RWPE2 (cell line): Measurements from ENCODE around the gene PRR5L.

Source experiments
- ATAC-seq: fragments of 200-7000 bp; cut with Tn5 transposase; 3 replicates; pipeline ENCODE4 v1.9.1; 2021; ENCODE audit warnings: low read depth
- DNase-seq: peaks from one replicate; pipeline ENCODE4 v3.0.0-alpha.2; 2020; ENCODE audit warnings: low spot score
- H3K27ac ChIP-seq: fragments of 450-650 bp; 2 replicates; pipeline ENCODE4 v1.5.1; 2017; ENCODE audit warnings: mild to moderate bottlenecking; ENCODE audit not compliant: poor library complexity, severe bottlenecking
- H3K27me3 ChIP-seq: fragments of 250-450 bp; sonication (Bioruptor Pico); 2 replicates; pipeline ENCODE4 v1.5.1; 2021; ENCODE audit warnings: mild to moderate bottlenecking, moderate library complexity; ENCODE audit not compliant: insufficient read depth, poor library complexity, severe bottlenecking
- H3K36me3 ChIP-seq: fragments of 250-450 bp; sonication (Bioruptor Pico); 2 replicates; pipeline ENCODE4 v1.5.1; 2020; ENCODE audit warnings: low read depth, mild to moderate bottlenecking, moderate library complexity
- H3K4me1 ChIP-seq: fragments of 250-450 bp; sonication (Bioruptor Pico); 2 replicates; pipeline ENCODE4 v1.5.1; 2021; ENCODE audit warnings: mild to moderate bottlenecking, moderate library complexity; ENCODE audit not compliant: insufficient read depth, poor library complexity, severe bottlenecking
- H3K4me3 ChIP-seq: fragments of 250-450 bp; sonication (Bioruptor Pico); 2 replicates; pipeline ENCODE4 v1.5.1; 2021; ENCODE audit warnings: mild to moderate bottlenecking, moderate library complexity; ENCODE audit not compliant: severe bottlenecking
- H3K9me3 ChIP-seq: fragments of 250-450 bp; sonication (Bioruptor Pico); 2 replicates; pipeline ENCODE4 v1.5.1; 2021; ENCODE audit warnings: mild to moderate bottlenecking, moderate library complexity; ENCODE audit not compliant: severe bottlenecking
- TF ChIP-seq, protein P1 (sequence below): fragments of 450-650 bp; IDR thresholded peaks from one replicate; pipeline ENCODE4 v1.5.1; 2017; ENCODE audit warnings: mild to moderate bottlenecking, moderate library complexity; ENCODE audit not compliant: poor library complexity, severe bottlenecking

The PRR5L gene

DNA sequence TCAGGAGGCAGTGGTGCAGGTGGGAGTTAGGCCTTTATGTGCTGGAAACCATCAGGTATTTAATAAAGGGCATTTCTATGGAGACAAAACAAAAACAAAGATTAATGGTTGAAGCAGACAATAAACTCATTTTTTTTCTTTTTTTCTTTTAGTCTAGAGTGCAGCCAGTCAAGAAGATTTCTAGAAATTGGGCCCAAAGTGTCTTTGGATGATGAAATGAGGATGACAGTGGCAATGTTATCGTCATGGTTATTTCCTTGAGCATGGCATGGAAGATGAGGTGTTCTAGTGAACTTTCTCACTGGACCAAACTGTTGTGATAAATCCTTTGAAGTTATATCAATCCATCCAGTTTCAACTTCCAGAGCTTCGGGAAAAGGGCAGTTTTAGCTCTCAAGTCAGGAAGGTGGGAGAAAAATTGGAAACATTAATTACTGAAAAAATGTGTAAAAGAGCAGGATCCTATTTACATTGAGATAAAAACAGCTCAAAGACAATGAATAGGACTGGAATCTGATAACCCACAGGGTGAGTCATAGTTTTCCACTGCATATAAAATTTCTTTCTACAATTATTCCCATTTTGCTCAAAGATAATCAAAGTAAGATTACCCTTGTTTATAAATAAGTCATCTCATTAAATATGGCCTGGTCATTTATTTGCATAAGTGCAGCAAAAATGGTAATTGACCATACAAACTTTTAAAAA lies 33.0 kb downstream of the PRR5L start:
- Histone ChIP-seq H3K9me3 (no peaks in the 10 kb centered on the region), H3K4me3 (no peak overlapping the region), H3K36me3 (no peaks in the 10 kb centered on the region), H3K4me1 (peaks cover 9% of the 10 kb centered on the region), H3K27me3 (no peaks in the 10 kb centered on the region), H3K27ac (no peak overlapping the region)
- ATAC-seq (peak; percentile 58; the same call in 2 of the 3 replicates), DNase-seq (no peak)
- TF ChIP-seq, protein P1, sequence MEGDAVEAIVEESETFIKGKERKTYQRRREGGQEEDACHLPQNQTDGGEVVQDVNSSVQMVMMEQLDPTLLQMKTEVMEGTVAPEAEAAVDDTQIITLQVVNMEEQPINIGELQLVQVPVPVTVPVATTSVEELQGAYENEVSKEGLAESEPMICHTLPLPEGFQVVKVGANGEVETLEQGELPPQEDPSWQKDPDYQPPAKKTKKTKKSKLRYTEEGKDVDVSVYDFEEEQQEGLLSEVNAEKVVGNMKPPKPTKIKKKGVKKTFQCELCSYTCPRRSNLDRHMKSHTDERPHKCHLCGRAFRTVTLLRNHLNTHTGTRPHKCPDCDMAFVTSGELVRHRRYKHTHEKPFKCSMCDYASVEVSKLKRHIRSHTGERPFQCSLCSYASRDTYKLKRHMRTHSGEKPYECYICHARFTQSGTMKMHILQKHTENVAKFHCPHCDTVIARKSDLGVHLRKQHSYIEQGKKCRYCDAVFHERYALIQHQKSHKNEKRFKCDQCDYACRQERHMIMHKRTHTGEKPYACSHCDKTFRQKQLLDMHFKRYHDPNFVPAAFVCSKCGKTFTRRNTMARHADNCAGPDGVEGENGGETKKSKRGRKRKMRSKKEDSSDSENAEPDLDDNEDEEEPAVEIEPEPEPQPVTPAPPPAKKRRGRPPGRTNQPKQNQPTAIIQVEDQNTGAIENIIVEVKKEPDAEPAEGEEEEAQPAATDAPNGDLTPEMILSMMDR, result no peak

DNA sequence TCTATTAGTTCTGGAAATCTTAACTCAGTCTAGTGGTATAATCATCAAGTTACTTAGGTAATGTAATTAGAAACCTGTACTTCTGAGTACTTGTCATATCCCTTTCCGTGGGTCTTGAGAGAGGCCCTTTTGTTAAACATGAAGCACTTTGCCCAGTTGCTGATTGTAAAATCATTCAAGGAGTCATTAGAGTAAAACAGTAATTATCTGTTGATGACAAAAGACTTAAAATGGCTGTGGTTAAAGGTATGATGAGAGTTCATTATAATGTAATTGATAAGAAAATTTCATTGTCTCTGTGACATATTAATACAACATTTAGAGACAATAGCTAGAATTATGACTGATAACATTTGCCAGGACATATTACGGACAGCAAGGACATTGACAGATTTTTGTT lies 34.3 kb downstream of the PRR5L start:
- Histone ChIP-seq H3K4me3 (no peak overlapping the region), H3K36me3 (no peaks in the 10 kb centered on the region), H3K27ac (no peak overlapping the region), H3K4me1 (peaks cover 9% of the 10 kb centered on the region), H3K27me3 (no peaks in the 10 kb centered on the region), H3K9me3 (no peaks in the 10 kb centered on the region)
- ATAC-seq, result no peak
- DNase-seq, result no peak
- TF ChIP-seq, protein P1, result no peak

DNA sequence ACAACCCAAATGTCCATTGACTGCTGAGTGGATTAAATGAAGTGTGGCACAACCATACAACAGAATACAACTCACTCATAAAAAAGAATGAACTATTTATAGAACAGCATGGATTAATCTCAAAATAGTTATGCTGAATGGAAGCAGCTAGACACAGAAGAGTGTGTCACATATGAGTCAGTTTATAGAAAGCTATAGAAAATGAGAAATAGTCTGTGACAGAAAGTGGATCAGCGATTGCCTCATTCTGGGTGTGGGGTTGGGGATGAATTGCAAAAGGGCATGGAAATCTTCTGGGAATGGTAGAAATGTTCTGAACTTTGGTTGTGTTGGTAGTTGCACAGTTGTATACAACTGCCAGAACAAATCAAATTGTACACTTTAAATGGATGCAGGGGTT lies 37.4 kb downstream of the PRR5L start:
- Histone ChIP-seq H3K27ac (peak overlapping the region; percentile 28), H3K9me3 (no peaks in the 10 kb centered on the region), H3K4me1 (peaks cover 9% of the 10 kb centered on the region), H3K36me3 (no peaks in the 10 kb centered on the region), H3K27me3 (no peaks in the 10 kb centered on the region), H3K4me3 (no peak overlapping the region)
- DNase-seq (no peak), ATAC-seq (peak; percentile 86)
- TF ChIP-seq, protein P1, result no peak

DNA sequence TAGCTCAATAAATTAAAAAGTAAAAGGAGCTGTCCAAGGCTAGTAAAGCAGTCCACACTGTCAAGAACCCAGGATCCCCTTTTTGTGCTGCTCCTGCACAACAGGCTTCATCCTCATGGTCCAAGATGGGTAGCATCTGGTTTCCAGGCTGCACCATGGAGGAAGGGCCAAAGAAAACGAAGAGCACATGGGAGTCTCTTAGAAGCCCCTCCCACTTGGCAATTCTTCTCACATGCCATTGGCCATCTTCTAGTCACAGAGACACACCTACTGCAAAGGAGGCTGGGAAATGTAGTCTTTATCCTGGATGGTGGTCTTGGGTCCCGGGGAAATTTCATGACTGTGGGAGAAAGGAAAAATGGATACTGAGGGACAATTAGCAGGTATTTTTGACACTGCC lies 37.8 kb downstream of the PRR5L start:
- no peaks in the 10 kb centered on the region for H3K36me3 ChIP-seq
- DNase-seq (no peak), ATAC-seq (peak; percentile 66)

DNA sequence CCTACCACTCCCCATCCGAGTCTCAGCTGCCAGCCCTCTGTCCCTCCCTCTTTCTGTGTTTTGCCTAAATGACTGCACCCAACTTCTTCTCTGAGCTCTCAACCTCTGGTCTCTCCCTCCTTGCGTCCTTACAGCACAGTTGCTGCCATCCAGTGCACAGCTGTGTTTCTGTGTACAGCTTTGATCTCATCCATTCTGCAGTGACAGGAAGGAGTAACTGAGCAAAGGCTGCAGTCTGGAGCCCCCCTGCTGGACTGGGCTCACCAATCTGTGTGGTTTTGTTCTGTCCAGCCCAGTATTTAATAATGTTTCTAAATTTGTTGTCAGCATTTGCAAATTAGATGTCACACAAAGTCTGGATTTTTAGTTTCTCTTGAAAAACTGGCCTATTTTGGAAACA lies 43.8 kb downstream of the PRR5L start:
- TF ChIP-seq, protein P1, result no peak
- Histone ChIP-seq H3K27ac (no peak overlapping the region), H3K4me1 (no peaks in the 10 kb centered on the region), H3K36me3 (no peaks in the 10 kb centered on the region), H3K27me3 (no peaks in the 10 kb centered on the region), H3K9me3 (no peaks in the 10 kb centered on the region), H3K4me3 (no peak overlapping the region)
- DNase-seq (no peak), ATAC-seq (no peak)

More for the DNA sequence above, 37.8 kb downstream of the PRR5L start:
- TF ChIP-seq, protein P1, result no peak
- H3K4me3 ChIP-seq, result no peak overlapping the region
- peaks cover 9% of the 10 kb centered on the region for H3K4me1 ChIP-seq
- no peaks in the 10 kb centered on the region for H3K9me3 ChIP-seq
- peak overlapping the region; percentile 28 for H3K27ac ChIP-seq
- H3K27me3 ChIP-seq, result no peaks in the 10 kb centered on the region
